Measurements from ENCODE around the gene OR8G5.

DNA sequence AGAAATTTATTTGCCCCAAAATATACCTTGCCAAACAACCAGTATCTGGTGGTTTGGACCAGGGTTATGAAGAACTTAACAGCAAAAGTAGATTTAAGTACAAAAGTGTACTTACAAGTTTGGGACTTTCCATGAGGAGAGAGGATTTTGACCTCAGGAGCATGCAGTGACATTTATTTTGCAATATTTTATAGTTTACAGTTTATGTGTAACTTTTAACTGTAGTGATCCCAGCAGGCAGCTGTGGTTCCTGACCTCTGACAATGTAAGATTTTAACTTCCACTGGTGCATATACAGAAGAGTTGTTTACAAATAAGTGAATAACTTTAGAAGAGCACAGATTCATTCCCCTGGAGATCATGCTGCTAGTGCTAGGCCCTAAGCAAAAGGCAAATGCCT lies 50.9 kb downstream of the OR8G5 start:
- TF ChIP-seq ZBTB7A (tag by site-specific recombination; IDR thresholded peaks at IDR 0.05; ENCODE audit: low read depth) (no peak), YY1 (tag by site-specific recombination; IDR thresholded peaks at IDR 0.05) (no peak), GLI2 (tag by site-specific recombination; IDR thresholded peaks at IDR 0.05; ENCODE audit: borderline replicate concordance, low read depth) (no peak), ZNF423 (tag by site-specific recombination; IDR thresholded peaks at IDR 0.05) (no peak), ZBTB20 (tag by site-specific recombination; IDR thresholded peaks at IDR 0.05) (no peak), ZNF114 (tag by site-specific recombination; IDR thresholded peaks at IDR 0.05) (no peak), ZNF239 (tag by site-specific recombination; IDR thresholded peaks at IDR 0.05) (no peak)
- TF ChIP-seq, protein P1, sequence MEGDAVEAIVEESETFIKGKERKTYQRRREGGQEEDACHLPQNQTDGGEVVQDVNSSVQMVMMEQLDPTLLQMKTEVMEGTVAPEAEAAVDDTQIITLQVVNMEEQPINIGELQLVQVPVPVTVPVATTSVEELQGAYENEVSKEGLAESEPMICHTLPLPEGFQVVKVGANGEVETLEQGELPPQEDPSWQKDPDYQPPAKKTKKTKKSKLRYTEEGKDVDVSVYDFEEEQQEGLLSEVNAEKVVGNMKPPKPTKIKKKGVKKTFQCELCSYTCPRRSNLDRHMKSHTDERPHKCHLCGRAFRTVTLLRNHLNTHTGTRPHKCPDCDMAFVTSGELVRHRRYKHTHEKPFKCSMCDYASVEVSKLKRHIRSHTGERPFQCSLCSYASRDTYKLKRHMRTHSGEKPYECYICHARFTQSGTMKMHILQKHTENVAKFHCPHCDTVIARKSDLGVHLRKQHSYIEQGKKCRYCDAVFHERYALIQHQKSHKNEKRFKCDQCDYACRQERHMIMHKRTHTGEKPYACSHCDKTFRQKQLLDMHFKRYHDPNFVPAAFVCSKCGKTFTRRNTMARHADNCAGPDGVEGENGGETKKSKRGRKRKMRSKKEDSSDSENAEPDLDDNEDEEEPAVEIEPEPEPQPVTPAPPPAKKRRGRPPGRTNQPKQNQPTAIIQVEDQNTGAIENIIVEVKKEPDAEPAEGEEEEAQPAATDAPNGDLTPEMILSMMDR (tag by site-specific recombination; IDR thresholded peaks at IDR 0.05) = no peak
- TF ChIP-seq, protein P2, sequence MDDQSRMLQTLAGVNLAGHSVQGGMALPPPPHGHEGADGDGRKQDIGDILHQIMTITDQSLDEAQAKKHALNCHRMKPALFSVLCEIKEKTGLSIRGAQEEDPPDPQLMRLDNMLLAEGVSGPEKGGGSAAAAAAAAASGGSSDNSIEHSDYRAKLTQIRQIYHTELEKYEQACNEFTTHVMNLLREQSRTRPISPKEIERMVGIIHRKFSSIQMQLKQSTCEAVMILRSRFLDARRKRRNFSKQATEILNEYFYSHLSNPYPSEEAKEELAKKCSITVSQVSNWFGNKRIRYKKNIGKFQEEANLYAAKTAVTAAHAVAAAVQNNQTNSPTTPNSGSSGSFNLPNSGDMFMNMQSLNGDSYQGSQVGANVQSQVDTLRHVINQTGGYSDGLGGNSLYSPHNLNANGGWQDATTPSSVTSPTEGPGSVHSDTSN (CRISPR knock-in tag; IDR thresholded peaks at IDR 0.05) = no peak
- TF ChIP-seq, protein P3, sequence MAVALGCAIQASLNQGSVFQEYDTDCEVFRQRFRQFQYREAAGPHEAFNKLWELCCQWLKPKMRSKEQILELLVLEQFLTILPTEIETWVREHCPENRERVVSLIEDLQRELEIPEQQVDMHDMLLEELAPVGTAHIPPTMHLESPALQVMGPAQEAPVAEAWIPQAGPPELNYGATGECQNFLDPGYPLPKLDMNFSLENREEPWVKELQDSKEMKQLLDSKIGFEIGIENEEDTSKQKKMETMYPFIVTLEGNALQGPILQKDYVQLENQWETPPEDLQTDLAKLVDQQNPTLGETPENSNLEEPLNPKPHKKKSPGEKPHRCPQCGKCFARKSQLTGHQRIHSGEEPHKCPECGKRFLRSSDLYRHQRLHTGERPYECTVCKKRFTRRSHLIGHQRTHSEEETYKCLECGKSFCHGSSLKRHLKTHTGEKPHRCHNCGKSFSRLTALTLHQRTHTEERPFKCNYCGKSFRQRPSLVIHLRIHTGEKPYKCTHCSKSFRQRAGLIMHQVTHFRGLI (tag by site-specific recombination; IDR thresholded peaks at IDR 0.05) = no peak
- TF ChIP-seq, protein P4, sequence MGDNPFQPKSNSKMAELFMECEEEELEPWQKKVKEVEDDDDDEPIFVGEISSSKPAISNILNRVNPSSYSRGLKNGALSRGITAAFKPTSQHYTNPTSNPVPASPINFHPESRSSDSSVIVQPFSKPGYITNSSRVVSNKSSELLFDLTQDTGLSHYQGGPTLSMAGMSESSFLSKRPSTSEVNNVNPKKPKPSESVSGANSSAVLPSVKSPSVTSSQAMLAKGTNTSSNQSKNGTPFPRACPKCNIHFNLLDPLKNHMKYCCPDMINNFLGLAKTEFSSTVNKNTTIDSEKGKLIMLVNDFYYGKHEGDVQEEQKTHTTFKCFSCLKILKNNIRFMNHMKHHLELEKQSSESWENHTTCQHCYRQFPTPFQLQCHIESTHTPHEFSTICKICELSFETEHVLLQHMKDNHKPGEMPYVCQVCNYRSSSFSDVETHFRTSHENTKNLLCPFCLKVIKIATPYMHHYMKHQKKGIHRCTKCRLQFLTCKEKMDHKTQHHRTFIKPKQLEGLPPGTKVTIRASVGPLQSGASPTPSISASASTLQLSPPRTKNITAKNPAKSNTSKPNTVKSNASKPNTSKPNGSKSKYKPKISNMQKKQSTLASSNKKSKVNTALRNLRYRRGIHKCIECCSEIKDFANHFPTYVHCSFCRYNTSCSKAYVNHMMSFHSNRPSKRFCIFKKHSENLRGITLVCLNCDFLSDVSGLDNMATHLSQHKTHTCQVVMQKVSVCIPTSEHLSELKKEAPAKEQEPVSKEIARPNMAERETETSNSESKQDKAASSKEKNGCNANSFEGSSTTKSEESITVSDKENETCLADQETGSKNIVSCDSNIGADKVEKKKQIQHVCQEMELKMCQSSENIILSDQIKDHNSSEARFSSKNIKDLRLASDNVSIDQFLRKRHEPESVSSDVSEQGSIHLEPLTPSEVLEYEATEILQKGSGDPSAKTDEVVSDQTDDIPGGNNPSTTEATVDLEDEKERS (tag by site-specific recombination; IDR thresholded peaks at IDR 0.05) = no peak

All from HEK293 (cell line).